ENCODE results near the gene GNAI2. TPM values are rescaled to one million over a fixed set of nuclear protein-coding genes. Genes with fewer than 3 reads are reported as not detected.

Gene GNAI2
- total RNA-seq, 1 donor from 2014 or later = 281 TPM

DNA sequence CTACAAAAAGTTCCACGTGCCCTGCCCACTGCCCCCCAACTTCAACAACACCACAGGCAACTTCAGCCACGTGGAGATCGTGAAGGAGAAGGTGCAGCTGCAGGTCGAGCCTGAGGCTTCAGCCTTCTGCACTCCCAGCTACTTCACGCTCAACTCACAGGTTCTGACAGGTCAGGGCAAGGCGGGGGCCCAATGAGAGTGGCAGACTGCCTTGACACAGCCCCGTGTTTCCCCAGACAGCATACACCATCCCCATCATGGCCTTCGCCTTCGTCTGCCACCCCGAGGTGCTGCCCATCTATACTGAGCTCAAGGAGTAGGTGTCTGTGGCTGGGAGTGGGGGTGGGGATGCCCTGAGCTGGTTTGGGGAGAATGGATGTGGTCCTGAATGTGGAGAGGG is 18.3 kb upstream of the GNAI2 start:
- Mint-ChIP-seq H3K9me3 (no peaks in the 10 kb centered on the region), H3K36me3 (ENCODE audit: low read depth) (no peaks in the 10 kb centered on the region), H3K27ac (no peak overlapping the region), H3K4me3 (no peak overlapping the region), H3K4me1 (no peaks in the 10 kb centered on the region), H3K27me3 (peaks cover 5% of the 10 kb centered on the region)
- ChIA-PET CTCF (interaction anchor here (3.2 kb wide), 1 partner anchor 23 kb away, joined by 13 read pairs; no protein-coding TSS in a partner anchor), POLR2A (no interaction called here)
- intact Hi-C loops (cut with micrococcal nuclease) = no loop called here
- no peak for ATAC-seq (ENCODE audit: low read depth)
- TF ChIP-seq, protein P1, sequence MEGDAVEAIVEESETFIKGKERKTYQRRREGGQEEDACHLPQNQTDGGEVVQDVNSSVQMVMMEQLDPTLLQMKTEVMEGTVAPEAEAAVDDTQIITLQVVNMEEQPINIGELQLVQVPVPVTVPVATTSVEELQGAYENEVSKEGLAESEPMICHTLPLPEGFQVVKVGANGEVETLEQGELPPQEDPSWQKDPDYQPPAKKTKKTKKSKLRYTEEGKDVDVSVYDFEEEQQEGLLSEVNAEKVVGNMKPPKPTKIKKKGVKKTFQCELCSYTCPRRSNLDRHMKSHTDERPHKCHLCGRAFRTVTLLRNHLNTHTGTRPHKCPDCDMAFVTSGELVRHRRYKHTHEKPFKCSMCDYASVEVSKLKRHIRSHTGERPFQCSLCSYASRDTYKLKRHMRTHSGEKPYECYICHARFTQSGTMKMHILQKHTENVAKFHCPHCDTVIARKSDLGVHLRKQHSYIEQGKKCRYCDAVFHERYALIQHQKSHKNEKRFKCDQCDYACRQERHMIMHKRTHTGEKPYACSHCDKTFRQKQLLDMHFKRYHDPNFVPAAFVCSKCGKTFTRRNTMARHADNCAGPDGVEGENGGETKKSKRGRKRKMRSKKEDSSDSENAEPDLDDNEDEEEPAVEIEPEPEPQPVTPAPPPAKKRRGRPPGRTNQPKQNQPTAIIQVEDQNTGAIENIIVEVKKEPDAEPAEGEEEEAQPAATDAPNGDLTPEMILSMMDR (IDR thresholded peaks at IDR 0.05) = no peak
- DNase-seq = no peak

DNA sequence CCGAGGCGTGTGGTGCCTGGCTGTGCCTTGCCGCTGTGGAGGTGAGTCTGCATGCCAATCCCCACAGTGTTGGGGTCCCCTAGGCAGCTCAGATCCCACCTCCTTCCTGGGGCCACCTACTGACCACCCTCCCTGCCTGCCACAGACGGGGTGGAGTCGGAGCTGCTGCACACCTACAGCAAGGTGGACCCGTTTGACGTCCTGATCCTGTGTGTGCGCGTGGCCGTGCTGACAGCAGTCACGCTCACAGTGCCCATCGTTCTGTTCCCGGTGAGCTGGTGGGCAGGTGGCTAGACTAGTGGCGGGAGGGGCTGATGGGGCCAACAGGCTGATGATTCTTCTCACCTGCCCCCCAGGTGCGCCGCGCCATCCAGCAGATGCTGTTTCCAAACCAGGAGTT is 17.6 kb upstream of the GNAI2 start:
- no peak for DNase-seq
- Mint-ChIP-seq H3K9me3 (no peaks in the 10 kb centered on the region), H3K4me3 (no peak overlapping the region), H3K27ac (no peak overlapping the region), H3K27me3 (peaks cover 5% of the 10 kb centered on the region), H3K36me3 (ENCODE audit: low read depth) (no peaks in the 10 kb centered on the region), H3K4me1 (no peaks in the 10 kb centered on the region)
- ChIA-PET POLR2A (no interaction called here), CTCF (interaction anchor here (0.8 to 3.2 kb wide), 2 partner anchors 24 to 28 kb away, joined by 3 to 13 read pairs; no protein-coding TSS in a partner anchor)
- no peak for ATAC-seq (ENCODE audit: low read depth)
- TF ChIP-seq, protein P1 (IDR thresholded peaks at IDR 0.05) = no peak
- intact Hi-C loops (cut with micrococcal nuclease) = no loop called here

DNA sequence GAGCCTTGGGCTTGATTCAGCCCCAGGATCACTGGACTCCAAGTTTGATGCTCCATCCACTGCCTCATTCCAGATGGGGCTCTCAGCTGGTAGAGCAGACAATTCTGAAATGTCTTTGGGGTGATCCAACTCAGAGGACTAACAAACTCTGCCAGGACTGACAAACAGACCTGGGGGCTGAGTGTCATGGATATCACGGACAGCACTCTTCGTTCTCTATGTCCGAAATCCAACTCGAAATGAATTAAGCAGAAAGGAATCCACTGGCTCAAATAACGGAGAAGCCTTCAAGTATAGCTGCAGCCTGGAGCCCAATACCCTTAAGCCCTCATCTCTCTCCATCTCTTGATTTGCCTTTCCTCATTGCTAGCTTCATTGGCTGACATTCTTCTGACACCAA is 16.7 kb upstream of the GNAI2 start:
- DNase-seq (no peak), ATAC-seq (ENCODE audit: low read depth) (no peak)
- ChIA-PET CTCF (interaction anchor here (0.8 to 3.2 kb wide), 2 partner anchors 25 to 27 kb away, joined by 3 to 13 read pairs; no protein-coding TSS in a partner anchor), POLR2A (no interaction called here)
- TF ChIP-seq, protein P1 (IDR thresholded peaks at IDR 0.05) = no peak
- intact Hi-C loops (cut with micrococcal nuclease) = no loop called here
- Mint-ChIP-seq H3K27me3 (peaks cover 9% of the 10 kb centered on the region), H3K27ac (no peak overlapping the region), H3K4me1 (no peaks in the 10 kb centered on the region), H3K36me3 (ENCODE audit: low read depth) (no peaks in the 10 kb centered on the region), H3K4me3 (no peak overlapping the region), H3K9me3 (no peaks in the 10 kb centered on the region)

DNA sequence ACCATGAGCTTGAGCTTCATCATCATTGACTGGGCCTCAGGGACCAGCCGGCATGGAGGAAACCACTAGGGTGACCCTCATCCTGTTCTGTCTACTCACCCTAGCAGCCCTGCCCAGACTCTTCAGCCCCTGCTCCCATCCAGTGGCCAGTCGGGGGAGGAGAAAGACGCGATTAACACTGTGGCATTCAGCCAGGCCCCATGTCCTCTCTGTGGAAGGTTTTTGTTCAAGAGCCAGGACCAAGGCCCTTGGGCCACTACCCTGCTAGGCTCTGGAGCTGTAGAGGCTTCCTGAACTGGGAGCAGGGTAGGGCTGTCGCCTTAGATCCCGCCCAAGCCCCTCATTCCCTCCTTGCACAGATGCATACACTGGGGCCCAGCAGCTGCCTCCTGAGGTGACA is 15.9 kb upstream of the GNAI2 start:
- DNase-seq (no peak), ATAC-seq (ENCODE audit: low read depth) (no peak)
- no peaks in the 10 kb centered on the region for H3K36me3 Mint-ChIP-seq (ENCODE audit: low read depth)
- ChIA-PET POLR2A (no interaction called here), CTCF (interaction anchor here (3.2 kb wide), 1 partner anchor 25 kb away, joined by 13 read pairs; no protein-coding TSS in a partner anchor)
- intact Hi-C loops (cut with micrococcal nuclease) = loop anchor here (10.0 kb wide), 1 partner anchor 395 kb away; the partner anchor contains the start of genes CISH and MAPKAPK3
- H3K4me3 Mint-ChIP-seq = no peak overlapping the region
- no peak overlapping the region for H3K27ac Mint-ChIP-seq
- TF ChIP-seq, protein P1 (IDR thresholded peaks at IDR 0.05) = no peak
- H3K27me3 Mint-ChIP-seq = peaks cover 11% of the 10 kb centered on the region
- H3K9me3 Mint-ChIP-seq = no peaks in the 10 kb centered on the region
- no peaks in the 10 kb centered on the region for H3K4me1 Mint-ChIP-seq

DNA sequence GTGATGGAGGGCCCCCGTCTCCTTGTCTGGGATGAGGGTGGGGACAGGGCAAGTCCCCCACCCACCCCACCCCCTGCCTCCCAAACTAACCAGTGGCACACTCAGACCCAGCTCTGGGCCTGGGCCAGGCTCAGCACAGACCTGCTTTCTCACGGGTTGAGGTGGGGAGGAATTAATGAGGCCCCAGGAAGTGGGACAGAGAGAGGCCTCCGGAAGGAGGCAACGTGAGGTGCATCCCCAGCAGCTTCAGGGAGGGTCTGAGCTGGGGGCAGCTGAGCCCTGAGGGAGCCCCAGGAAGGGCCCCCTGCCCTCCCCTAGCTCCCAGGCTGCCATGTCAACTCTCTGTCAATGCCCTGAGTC is 15.0 kb upstream of the GNAI2 start:
- Mint-ChIP-seq H3K4me1 (peaks cover 2% of the 10 kb centered on the region), H3K36me3 (ENCODE audit: low read depth) (no peaks in the 10 kb centered on the region), H3K27me3 (peaks cover 11% of the 10 kb centered on the region), H3K4me3 (no peak overlapping the region), H3K27ac (no peak overlapping the region), H3K9me3 (no peaks in the 10 kb centered on the region)
- no peak for DNase-seq
- TF ChIP-seq, protein P1 (IDR thresholded peaks at IDR 0.05) = no peak
- intact Hi-C loops (cut with micrococcal nuclease) = loop anchor here (10.0 kb wide), 1 partner anchor 394 kb away; the partner anchor contains the start of genes CISH and MAPKAPK3
- POLR2A ChIA-PET = no interaction called here
- ATAC-seq (ENCODE audit: low read depth) = no peak
- CTCF ChIA-PET = interaction anchor here (3.2 kb wide), 1 partner anchor 26 kb away, joined by 13 read pairs; no protein-coding TSS in a partner anchor
